ENCODE data around the gene TRAPPC12.
"Not testable (repeated sequence)": the region's sequence is repeated elsewhere in the genome, so short reads cannot be mapped to it uniquely, and the experiment has no call there.

TRAPPC12 gene

DNA sequence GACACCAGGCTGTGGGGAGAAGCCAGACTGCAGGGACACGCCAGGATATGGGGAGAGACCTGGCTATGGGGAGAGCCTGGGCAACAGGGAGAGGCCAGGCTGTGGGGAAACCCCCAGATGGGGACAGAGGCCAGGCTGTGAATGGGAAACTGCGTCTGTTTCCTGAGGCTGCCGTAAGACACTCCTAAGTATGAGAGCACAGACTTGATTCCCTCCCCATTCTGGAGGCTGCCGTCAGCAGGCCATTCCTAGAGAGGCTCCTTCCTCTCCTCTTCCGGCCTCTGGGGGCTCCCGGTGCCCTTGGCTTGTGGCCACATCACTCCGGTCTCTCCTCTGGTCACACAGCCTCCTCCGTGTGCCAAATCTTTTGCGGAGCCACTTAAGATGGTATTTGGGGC lies 107.5 kb downstream of the TRAPPC12 start:
- no peak for DNase-seq (ENCODE audit: low read depth)

DNA sequence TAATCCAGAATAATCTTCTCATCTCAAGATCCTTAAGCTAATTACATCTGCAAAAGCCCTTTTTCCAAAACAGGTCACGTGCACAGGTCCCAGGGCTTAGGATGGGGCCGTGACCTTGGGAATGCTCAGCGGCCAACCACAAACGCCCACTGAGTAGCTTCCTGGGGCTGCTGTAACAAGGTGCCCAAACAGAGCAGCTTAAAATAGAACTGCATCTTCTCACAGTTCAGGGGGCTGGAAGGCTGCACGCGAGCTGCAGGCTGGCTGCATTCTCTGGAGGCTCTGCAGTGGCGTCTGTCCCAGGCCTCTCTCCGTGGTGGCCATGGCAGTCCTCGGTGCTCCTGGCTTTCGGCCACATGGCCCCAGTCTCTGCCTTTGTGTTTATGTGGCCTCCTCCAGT lies 107.9 kb downstream of the TRAPPC12 start:
- no peak for DNase-seq (ENCODE audit: low read depth)

DNA sequence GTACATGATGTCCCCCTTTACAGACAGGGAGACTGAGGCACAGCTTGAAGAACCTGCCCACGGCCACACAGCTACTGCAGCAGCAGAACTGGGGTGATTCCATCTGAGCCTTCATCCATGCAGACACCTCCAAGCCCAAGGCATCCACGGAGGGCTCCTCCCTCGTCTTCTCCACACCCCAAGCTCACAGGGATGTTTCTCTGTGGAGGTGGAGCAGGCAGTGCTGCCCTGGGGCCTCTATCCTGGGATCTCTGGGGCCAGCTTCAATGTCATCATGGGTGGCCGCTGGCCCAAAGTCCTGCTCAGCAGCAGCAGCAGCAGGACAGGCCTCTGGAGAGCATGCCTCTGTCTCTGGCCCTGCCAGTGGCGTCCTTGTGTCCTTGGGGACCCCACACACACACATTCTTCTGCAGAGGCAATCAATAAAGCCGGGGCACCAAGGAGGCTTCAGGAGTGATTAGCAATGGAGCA lies 108.6 kb downstream of the TRAPPC12 start:
- no peak for DNase-seq (ENCODE audit: low read depth)

DNA sequence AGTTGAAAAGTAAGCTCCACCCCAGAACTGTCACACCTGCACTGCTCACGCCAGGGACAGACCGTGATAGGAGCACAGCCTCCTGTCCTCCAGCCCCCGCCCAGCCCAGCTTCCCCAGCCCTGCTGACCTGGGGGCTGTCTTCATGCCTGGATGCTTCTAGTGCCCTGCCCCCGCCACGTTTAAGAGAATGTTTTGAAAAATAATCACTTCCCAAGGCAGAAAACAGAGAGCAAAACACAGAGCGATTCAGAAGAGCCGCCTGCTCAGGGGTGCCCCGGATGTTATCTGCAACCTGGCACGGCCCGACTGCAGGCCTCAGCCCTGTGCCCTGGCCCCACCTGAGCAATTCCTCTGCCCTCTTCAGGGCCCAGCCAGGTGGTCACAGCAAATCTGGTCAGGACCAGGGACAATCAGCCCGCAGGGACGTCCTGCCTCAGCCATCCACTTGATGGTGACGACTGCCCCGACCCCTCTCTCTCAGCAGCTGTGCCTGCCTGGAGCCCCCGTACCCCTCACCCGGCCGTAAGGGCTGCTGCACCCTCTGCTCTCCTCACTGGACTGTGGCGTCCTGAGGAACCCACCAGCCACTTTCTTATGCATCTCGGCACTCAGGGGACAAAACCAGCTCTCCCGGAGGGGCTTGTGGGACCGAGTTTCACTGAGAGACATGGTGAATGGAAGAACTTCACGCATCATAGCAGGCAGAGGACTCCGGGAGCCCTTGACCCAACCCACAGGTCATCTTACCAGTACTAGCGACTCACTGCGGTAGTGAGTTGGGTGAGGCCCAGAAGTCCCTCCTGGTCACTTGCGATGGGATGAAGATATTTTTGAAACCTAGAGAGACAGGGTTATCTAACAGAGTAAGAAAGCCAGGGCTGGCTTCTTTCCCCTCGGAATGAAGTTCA lies 109.6 kb downstream of the TRAPPC12 start:
- no peak for DNase-seq (ENCODE audit: low read depth)

DNA sequence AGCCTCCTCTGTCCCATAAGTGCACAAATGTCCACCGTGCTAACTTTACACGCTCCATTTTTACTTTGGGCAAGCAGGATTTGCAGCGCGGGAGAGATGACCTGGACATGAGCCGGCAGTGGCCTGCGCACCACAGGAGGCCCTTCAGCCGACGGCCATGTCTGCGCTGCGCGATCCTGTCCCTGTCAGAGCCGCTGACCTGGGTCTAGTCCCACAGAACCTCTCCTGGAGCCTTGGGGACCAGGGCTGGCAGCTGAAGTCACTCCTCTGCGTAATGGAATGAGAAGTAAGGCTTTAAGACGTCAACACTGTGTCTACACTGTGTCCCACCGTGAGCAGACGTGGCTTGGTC lies 110.2 kb downstream of the TRAPPC12 start:
- DNase-seq (ENCODE audit: low read depth) = no peak

DNA sequence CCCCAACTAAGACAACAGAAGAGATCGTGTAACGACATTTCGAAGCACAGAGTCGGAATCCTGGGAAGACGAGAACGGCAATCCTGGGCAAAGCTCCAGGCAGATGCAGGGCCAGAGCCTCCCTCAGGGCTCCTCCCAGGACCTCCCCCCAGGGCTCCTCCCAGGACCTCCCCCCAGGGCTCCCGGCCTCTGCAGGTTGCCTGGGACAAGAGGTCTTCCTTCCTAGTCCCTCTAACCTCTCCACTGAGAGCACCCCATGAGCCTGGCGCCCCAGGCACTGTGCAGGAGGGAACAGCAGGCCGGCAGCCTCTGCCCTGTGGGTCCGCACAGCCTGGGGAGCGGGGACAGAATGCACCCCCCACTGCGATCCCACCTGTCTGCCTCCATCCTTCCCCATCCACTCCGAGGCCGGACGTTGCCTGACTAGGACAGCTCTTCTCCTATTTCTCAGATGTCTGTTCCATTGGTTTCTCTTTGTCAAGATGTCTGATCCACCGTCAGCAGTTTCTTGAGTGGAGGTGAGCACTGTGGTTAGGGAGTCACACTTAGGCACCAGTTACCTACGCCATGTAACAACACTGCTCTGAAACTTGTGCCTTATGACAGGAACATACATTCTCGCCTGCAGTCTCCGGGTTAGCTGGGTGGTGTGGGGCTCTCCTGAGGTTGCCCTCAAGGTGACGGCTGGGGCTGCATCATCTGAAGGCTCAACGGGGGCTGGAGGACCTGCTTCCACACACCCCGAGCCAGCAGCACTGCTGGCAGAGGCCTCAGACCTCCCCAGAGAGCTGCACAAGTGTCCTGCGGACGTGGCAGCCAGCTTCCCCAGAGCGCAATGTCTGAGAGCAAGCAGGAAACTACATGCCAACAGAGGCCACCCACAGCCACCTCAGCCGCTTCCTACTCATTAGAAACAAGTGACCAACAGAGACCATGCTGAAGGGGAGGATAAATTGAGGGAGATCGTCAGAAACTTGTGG lies 111.0 kb downstream of the TRAPPC12 start:
- DNase-seq (ENCODE audit: low read depth) = no peak

DNA sequence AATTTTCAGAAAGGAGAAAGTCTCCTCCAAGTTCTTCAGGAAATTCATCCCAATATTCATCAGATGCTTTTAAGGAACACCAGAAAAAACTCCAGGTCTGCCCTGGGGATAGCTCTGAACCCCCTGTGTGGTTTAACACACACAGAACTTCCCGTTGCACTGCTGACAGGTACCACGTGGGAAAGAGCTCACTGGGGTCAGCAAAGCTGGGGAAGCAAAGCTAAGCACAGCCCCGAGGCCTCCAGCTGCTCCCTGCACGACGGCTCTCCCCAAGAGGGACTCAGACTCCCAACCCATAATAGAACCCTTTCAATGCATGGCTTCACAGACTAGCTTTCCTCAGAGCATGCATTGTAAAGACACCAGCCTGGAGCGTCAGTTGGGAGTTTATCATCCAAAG lies 111.8 kb downstream of the TRAPPC12 start:
- DNase-seq (ENCODE audit: low read depth) = no peak

DNA sequence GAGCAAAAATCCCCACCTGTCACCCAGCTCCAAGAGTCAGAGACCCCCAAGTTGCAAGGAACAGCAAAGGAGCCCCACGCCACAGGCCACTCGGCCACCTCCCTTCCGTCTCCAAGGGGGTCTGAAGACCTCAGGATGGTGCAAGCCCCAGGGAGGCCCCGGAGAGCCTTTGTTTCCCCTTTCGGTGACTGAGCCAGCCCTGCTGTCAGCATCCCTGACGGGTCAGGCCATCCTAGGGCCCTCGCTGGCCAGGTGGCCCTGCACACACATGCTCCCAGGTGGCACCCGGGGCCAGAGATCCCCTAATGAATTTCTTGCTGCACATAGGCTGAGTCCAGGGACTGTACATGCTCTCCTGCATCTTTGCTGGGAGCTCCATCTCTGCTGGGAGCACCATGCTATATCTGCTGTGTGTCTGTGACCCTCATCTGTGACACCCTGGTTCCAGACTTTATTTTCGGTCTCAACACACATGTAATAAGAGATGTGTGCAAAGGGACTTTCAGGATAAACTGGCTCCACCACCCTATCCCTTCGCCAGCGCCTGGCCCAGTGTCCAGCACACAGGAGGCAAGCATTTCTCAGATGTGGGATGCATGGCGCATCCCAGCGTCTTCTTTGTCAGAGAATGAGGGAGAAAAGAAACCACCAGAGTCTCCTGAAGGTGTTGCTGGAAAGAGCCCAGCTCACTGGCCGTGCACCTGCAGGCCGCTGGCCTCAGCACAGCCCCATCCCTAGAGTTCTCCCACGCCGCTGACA lies 112.4 kb downstream of the TRAPPC12 start:
- no peak for DNase-seq (ENCODE audit: low read depth)

DNA sequence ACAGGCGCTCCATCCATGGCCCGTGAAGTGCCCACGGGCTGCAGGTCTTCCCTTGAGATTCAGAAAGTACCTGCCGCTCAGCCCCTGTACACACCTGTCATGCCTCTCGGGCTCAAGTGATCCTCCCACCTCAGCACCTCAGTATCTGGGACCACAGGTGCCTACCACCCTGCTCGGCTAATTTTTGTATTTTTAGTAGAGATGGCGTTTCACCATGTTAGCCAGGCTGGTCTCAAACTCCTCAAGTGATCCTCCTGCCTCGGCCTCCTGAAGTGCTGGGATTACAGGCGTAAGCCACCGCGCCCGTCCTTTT lies 112.9 kb downstream of the TRAPPC12 start:
- not testable (repeated sequence) for DNase-seq (ENCODE audit: low read depth)

DNA sequence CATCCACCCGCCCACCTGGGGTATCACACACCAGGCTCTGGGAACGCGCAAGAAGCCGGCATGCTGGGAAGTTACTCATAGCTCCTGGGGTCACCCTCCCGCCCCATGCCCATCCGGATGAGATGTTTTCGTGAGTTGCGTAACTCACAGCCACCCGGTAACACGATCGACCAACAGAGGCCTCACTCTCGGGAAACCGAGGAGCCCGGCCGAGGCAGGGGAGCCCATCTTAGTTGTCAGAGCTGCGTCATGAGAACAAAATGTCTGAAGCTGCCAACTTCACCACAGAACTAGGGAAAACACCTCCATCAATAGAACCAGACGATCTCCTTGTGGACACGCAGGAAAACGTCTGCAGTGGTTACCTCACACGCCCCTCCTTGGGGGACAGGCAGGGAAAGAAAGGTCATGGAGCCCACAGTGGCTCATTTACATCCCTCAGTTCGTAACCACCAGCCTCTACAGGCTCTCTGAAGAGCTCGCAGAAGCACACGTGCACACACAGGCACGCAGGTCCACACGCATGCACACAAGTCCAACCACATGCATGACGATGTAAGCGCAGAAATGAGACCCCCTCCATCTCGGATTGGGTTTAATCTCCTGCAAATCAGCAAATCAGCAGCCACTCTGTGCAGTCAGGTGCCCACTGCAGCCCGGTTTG lies 113.6 kb downstream of the TRAPPC12 start:
- no peak for DNase-seq (ENCODE audit: low read depth)

DNA sequence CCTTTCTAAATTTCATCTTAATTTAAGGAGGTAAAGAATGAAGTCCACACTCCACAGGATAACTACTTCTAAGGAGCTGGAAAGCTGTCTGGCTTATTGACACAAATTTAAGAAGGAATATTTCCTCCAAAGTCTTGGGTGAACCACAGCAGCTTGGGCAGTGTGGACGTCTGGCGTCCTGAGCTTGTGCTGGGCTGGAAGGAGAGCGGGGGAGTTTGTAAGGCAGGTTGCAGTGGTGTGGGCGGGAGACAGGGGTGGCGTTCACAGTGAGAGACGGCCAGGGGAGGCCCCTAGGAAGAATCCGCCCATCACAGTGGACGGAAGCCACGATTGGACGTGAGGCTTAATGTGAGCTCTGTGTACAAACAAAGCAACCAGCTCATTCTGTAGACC lies 114.1 kb downstream of the TRAPPC12 start:
- DNase-seq (ENCODE audit: low read depth) = no peak

DNA sequence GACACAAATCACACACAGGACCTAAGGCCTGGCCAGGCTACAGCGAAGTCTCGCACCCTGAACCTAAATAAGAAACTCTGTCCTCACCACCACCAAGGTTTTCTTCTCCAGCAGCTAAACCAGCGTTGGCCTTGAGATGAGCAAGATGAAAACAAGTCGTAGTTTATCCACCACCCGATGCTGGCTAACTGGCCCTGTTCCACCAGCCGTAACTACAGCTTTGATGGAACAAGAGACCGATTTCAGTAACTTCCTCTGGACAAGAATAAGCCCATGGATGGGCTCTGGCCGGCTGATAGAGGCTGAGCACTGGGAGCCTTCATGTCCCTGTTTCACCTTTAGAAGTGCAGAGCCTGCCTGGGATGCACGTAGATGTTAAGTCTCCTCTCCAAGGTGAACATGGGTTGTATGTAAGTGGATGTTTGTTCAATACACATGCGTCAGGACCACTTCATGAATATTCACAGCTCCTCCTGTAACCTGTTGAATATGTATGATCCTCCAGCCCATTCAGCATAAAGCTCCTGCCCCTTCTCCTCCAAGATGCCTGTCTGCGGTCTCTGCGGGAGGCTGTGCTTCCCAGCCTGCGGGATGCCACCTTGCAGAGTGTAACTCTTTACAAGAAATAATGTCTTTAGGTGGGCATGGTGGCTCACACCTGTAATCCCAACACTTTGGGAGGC lies 115.6 kb downstream of the TRAPPC12 start:
- no peak for DNase-seq (ENCODE audit: low read depth)

DNA sequence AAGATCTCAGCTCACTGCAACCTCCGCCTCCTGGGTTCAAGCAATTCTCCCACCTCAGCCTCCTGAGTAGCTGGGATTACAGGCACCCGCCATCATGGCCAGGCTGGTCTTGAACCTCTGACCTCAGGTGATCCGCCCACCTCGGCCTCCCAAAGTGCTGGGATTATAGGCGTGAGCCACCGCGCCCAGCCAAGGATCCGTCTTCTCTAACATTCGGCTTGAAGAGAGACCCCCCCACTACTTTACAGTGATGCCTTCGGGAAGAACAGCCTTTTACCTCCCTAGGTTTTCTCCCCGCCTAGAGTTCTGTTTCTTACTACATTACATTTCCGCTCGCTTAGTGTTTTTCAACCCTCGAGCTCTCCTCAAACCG lies 117.2 kb downstream of the TRAPPC12 start:
- not testable (repeated sequence) for DNase-seq (ENCODE audit: low read depth)

DNA sequence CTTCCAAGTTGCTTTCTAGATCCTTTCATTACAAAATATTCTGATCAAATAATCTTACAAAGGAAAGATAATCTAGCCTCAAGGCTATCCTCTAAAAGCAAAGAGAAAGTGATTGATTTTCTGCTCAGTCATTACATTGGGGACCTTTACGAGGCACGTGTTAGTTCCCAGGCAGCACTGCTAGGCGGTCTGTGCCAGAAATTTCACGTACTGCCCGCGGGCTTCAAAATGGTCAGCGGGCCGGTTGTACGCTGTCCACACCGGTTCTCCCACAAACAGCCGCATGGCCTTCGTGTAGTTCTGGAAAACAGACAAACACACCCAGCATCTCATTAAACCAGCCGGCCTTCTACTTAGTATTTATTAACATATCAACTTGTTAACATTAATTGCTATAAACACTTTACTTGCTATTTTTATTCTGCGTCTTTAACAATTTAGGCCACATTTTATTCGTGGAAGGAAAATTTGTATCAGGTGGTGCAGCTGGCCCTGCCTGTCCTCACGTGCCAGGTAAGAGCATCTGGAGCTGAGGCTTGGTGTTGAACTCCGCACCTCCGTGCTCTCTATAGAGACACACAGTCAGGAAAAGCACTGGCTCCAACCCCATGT lies 119.4 kb downstream of the TRAPPC12 start:
- no peak for DNase-seq (ENCODE audit: low read depth)

DNA sequence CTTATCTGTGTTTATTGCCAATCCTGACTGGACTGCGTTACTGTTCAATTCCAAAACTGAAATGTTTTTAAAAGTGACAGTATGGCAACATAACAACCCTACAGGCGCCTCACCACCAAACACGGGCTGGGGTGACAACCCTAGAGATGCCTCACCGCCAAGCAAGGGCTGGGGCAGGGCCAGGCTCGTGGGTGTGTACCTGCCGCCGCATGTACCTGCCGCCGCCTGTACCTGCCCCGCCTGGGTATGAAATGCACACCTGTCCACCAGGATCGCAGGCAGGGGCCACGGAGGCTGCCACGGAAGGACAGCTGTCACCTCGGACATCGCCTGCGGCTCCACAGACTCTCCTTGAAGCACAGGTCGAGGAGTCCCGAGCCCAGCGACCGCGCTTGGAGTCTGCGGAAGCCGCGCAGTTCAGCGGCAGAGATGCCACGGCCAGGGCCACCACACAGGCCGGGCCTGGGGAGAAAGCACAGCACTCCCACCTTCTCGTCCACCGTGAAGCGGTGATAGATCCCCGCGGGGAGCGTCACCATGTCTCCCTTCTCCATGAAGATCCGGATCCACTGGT lies 120.9 kb downstream of the TRAPPC12 start:
- no peak for DNase-seq (ENCODE audit: low read depth)

DNA sequence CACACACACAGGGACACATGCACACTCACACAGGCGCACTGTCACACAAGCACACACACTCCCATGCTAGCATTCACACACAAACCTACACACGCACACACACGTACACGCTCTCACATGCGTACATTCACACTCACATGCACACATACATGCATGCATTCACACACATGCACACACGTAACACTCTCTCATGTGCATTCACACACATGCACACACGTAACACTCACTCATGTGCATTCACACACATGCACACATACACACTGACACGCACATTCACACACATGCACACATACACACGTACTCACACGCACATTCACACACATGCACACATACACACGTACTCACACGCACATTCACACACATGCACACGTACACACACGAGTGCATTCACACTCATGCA lies 123.6 kb downstream of the TRAPPC12 start:
- no peak for DNase-seq (ENCODE audit: low read depth)

DNA sequence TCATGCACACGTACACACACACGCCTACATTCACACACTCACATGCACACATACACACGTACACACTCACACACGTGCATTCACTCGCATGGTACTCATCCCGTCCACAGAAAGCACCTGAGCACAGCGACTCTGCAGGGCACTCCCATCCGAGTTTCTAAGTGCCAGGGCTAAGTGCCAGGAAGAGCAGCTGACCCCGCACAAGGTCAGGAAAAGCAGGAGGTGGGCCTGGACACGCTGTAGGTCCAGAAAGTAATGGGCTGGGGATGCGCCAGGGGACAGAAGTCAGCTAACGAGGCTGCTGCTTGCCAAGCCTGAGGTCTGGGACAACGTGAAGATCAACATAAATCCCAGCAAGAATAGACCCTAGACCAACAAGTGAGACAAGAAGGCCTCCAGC lies 124.0 kb downstream of the TRAPPC12 start:
- DNase-seq (ENCODE audit: low read depth) = no peak

DNA sequence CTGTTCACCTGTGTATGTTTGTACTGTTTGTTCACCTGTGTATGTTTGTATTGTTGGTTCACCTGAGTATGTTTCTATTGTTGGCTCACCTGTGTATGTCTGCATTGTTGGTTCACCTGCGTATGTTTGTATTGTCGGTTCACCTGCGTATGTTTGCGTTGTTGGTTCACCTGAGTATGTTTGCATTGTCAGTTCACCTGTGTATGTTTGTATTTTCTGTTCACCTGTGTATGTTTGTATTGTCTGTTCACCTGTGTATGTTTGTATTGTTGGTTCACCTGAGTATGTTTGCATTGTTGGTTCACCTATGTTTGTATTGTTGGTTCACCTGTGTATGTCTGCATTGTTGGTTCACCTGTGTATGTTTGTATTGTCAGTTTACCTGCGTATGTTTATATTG lies 125.2 kb downstream of the TRAPPC12 start:
- DNase-seq (ENCODE audit: low read depth) = no peak

DNA sequence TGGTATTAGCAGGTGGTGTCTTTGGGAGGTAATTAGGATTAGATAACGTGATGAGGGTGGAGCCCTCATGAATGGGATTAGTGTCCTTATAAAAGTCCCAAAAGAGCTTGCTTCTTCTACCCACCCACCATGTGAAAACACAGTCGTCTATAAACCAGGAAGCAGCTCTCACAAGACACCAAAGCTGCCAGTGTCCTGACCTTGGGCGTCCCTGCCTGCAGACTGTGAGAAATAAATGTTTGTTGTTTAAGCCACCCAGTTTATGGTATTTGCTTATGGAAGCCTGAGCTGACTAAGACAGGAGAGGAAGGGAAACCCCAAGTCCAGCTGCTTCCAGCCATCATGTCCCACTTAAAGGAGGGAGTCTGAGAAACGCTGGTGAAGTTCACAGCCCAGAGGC lies 126.3 kb downstream of the TRAPPC12 start:
- DNase-seq (ENCODE audit: low read depth) = no peak

DNA sequence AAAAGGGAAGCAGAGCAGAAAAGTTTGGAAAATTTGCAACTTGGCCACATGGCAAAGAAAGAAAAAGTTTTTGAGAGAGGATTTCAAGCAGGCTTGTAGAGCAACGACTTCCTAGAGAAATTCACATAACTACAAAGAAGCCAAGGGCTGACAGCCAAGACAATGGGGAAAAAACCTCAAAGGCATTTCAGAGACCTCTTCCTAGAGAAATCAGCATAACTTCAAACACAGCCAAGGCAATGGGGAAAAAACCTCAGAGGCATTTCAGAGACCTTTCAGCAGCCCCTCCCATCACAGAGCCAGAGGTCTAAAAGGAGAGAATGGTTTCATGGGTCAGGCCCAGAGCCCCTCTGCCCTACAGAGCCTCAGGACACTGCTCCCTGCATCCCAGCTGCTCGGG lies 132.6 kb downstream of the TRAPPC12 start:
- no peak for DNase-seq (ENCODE audit: low read depth)
